HG03378 (cell line): ENCODE measurements around the gene SMPDL3B.

Experiments used
- ATAC-seq: cut with Tn5 transposase; IDR thresholded peaks from one replicate; pipeline ENCODE4 v1.9.1; 2021; ENCODE audit warnings: mild to moderate bottlenecking, moderate library complexity; ENCODE audit not compliant: unreplicated experiment

The SMPDL3B gene

GRCh38 chr1:27940297-27940696, 5.5 kb downstream of the SMPDL3B start:
- no peak for ATAC-seq

- no peak for ATAC-seq
Measured at GRCh38 chr1:27940870-27941560, 6.2 kb downstream of the SMPDL3B start.

- no peak for ATAC-seq
Measured at GRCh38 chr1:27941671-27942540, 7.1 kb downstream of the SMPDL3B start.

- no peak for ATAC-seq
Measured at GRCh38 chr1:27945020-27945419, 10.2 kb downstream of the SMPDL3B start.

GRCh38 chr1:27949027-27949426, 14.2 kb downstream of the SMPDL3B start:
- ATAC-seq = no peak

- no peak for ATAC-seq
Measured at GRCh38 chr1:27951396-27951795, 16.6 kb downstream of the SMPDL3B start.

- no peak for ATAC-seq
Measured at GRCh38 chr1:27952147-27952546, 17.3 kb downstream of the SMPDL3B start.

GRCh38 chr1:27954186-27954585, 19.4 kb downstream of the SMPDL3B start:
- ATAC-seq = no peak

GRCh38 chr1:27955076-27955475, 20.3 kb downstream of the SMPDL3B start:
- no peak for ATAC-seq

- ATAC-seq = no peak
Measured at GRCh38 chr1:27956761-27957160, 22.0 kb downstream of the SMPDL3B start.

- no peak for ATAC-seq
Measured at GRCh38 chr1:27957655-27958054, 22.9 kb downstream of the SMPDL3B start.

GRCh38 chr1:27958513-27958912, 23.7 kb downstream of the SMPDL3B start:
- ATAC-seq = no peak

- ATAC-seq = no peak
Measured at GRCh38 chr1:27959792-27960603, 25.2 kb downstream of the SMPDL3B start, which contains the start of gene XKR8. TSS of gene XKR8 (plus strand) at chr1:27959973. CDS start at chr1:27960070, 97 bp downstream.

- no peak for ATAC-seq
Measured at GRCh38 chr1:27960762-27961645, 26.2 kb downstream of the SMPDL3B start.

GRCh38 chr1:27961646-27962221, 26.9 kb downstream of the SMPDL3B start:
- no peak for ATAC-seq

GRCh38 chr1:27963393-27963792, 28.6 kb downstream of the SMPDL3B start:
- ATAC-seq = no peak

GRCh38 chr1:27966402-27967105, 31.8 kb downstream of the SMPDL3B start:
- no peak for ATAC-seq

GRCh38 chr1:27967106-27967883, 32.5 kb downstream of the SMPDL3B start:
- no peak for ATAC-seq
